ENCODE measurements around the gene HOXD10. TPM values are rescaled to one million over a fixed set of nuclear protein-coding genes. Genes with fewer than 3 reads are reported as not detected.

The HOXD10 gene
- total and polyA plus RNA-seq, 5 donors from 2014 or later: not detected

DNA sequence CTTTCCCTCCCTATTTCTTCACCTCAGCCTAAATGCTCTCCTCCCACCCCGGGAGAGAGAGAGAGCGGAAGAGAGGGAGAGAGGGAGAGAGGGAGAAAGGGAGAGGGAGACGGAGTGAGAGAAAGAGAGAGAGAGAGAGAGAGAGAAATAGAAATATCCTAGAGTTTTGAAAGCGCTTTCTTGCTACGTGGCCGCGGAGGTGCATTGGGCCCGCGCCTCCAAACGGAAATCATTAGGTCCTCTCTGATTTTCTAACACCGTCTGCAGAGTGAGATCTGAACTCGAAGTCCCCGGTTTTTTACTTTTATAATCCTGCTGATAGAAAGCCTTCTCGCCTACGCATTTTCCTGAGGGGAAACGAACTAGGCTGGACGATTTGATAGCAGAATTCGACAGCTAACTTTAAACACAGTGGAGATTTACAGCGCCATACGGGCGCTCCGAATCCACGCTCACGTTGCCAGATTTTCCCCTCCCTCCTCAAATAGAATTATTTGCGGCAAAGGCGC lies 31.9 kb upstream of the HOXD10 start:
- no peaks in the 10 kb centered on the region for H3K36me3 ChIP-seq (ENCODE audit: control insufficient read depth, insufficient read depth, low read length)
- H3K27me3 Mint-ChIP-seq: peaks cover 91% of the 10 kb centered on the region
- peaks cover 57% of the 10 kb centered on the region for H3K27me3 ChIP-seq (ENCODE audit: control insufficient read depth, insufficient read depth, low read length)
- ATAC-seq (ENCODE audit: low read depth in 2 of 2): no peak
- H3K27ac Mint-ChIP-seq: peak overlapping the region in 1 of 3 donors; percentile 81
- H3K27ac ChIP-seq (ENCODE audit: insufficient read depth, low read length, poor library complexity, severe bottlenecking): no peak overlapping the region
- peaks cover 0 to 42% (median 0%) of the 10 kb centered on the region in 7 donors for H3K9me3 Mint-ChIP-seq
- peaks cover 11 to 72% of the 10 kb centered on the region in 2 experiments for H3K9me3 ChIP-seq (ENCODE audit: control insufficient read depth in 2 of 2, low read length in 2 of 2)
- DNase-seq: no peak
- H3K4me3 ChIP-seq (ENCODE audit: low read depth, low read length): no peak overlapping the region
- H3K4me1 Mint-ChIP-seq: peaks cover 6 to 19% (median 8%) of the 10 kb centered on the region in 4 donors
- H3K36me3 Mint-ChIP-seq: peaks cover 7% of the 10 kb centered on the region
- H3K4me1 ChIP-seq (ENCODE audit: control insufficient read depth, insufficient read depth, low read length, poor library complexity, severe bottlenecking): peaks cover 7% of the 10 kb centered on the region
- peak overlapping the region in 3 of 4 donors; percentile 61 to 80 (median 68) for H3K4me3 Mint-ChIP-seq

- peak overlapping the region in 2 of 3 donors; percentile 69 to 81 for H3K27ac Mint-ChIP-seq
- peaks cover 11 to 76% of the 10 kb centered on the region in 2 experiments for H3K9me3 ChIP-seq (ENCODE audit: control insufficient read depth in 2 of 2, low read length in 2 of 2)
Measured at GRCh38 chr2:176085120-176085788, 31.3 kb upstream of the HOXD10 start.

GRCh38 chr2:176085861-176086771 lies 30.5 kb upstream of the HOXD10 start:
- Histone ChIP-seq H3K27ac (ENCODE audit: insufficient read depth, low read length, poor library complexity, severe bottlenecking) (no peak overlapping the region), H3K27me3 (ENCODE audit: control insufficient read depth, insufficient read depth, low read length) (peaks cover 65% of the 10 kb centered on the region), H3K9me3 (ENCODE audit: control insufficient read depth in 2 of 2, low read length in 2 of 2) (peaks cover 9 to 68% of the 10 kb centered on the region in 2 experiments), H3K4me1 (ENCODE audit: control insufficient read depth, insufficient read depth, low read length, poor library complexity, severe bottlenecking) (no peaks in the 10 kb centered on the region), H3K36me3 (ENCODE audit: control insufficient read depth, insufficient read depth, low read length) (no peaks in the 10 kb centered on the region), H3K4me3 (ENCODE audit: low read depth, low read length) (no peak overlapping the region)
- peak overlapping the region in 2 of 3 donors; percentile 62 to 69 for H3K27ac Mint-ChIP-seq
- H3K36me3 Mint-ChIP-seq: peaks cover 10% of the 10 kb centered on the region
- H3K4me3 Mint-ChIP-seq: peak overlapping the region; percentile 46 to 82 (median 58)
- peaks cover 6 to 17% (median 9%) of the 10 kb centered on the region in 4 donors for H3K4me1 Mint-ChIP-seq
- ATAC-seq (ENCODE audit: low read depth in 2 of 2) (no peak), DNase-seq (peak in 1 of 3 donors; percentile 41)
- H3K9me3 Mint-ChIP-seq: peaks cover 0 to 38% (median 0%) of the 10 kb centered on the region in 7 donors
- H3K27me3 Mint-ChIP-seq: peaks cover 99% of the 10 kb centered on the region

More at GRCh38 chr2:176085120-176085788, 31.3 kb upstream of the HOXD10 start:
- peak overlapping the region; percentile 8 to 82 (median 74) for H3K4me3 Mint-ChIP-seq
- H3K27me3 Mint-ChIP-seq: peaks cover 96% of the 10 kb centered on the region
- DNase-seq (no peak), ATAC-seq (ENCODE audit: low read depth in 2 of 2) (no peak)
- H3K9me3 Mint-ChIP-seq: peaks cover 0 to 42% (median 0%) of the 10 kb centered on the region in 7 donors
- Histone ChIP-seq H3K27ac (ENCODE audit: insufficient read depth, low read length, poor library complexity, severe bottlenecking) (no peak overlapping the region), H3K4me3 (ENCODE audit: low read depth, low read length) (no peak overlapping the region), H3K27me3 (ENCODE audit: control insufficient read depth, insufficient read depth, low read length) (peaks cover 63% of the 10 kb centered on the region), H3K4me1 (ENCODE audit: control insufficient read depth, insufficient read depth, low read length, poor library complexity, severe bottlenecking) (peaks cover 4% of the 10 kb centered on the region), H3K36me3 (ENCODE audit: control insufficient read depth, insufficient read depth, low read length) (no peaks in the 10 kb centered on the region)
- H3K36me3 Mint-ChIP-seq: peaks cover 7% of the 10 kb centered on the region
- H3K4me1 Mint-ChIP-seq: peaks cover 6 to 19% (median 8%) of the 10 kb centered on the region in 4 donors

- no peak overlapping the region for H3K4me3 ChIP-seq (ENCODE audit: low read depth, low read length)
- Mint-ChIP-seq H3K36me3 (peaks cover 16% of the 10 kb centered on the region), H3K9me3 (peaks cover 0 to 37% (median 0%) of the 10 kb centered on the region in 7 donors), H3K4me1 (peaks cover 6 to 22% (median 10%) of the 10 kb centered on the region in 4 donors), H3K4me3 (peak overlapping the region in 3 of 4 donors; percentile 36 to 77 (median 43)), H3K27ac (no peak overlapping the region), H3K27me3 (peaks cover 97% of the 10 kb centered on the region)
- no peak for DNase-seq
- no peaks in the 10 kb centered on the region for H3K36me3 ChIP-seq (ENCODE audit: control insufficient read depth, insufficient read depth, low read length)
- no peak for ATAC-seq (ENCODE audit: low read depth in 2 of 2)
- peaks cover 4% of the 10 kb centered on the region for H3K4me1 ChIP-seq (ENCODE audit: control insufficient read depth, insufficient read depth, low read length, poor library complexity, severe bottlenecking)
- H3K27me3 ChIP-seq (ENCODE audit: control insufficient read depth, insufficient read depth, low read length): peaks cover 67% of the 10 kb centered on the region
- H3K27ac ChIP-seq (ENCODE audit: insufficient read depth, low read length, poor library complexity, severe bottlenecking): no peak overlapping the region
- peaks cover 4 to 55% of the 10 kb centered on the region in 2 experiments for H3K9me3 ChIP-seq (ENCODE audit: control insufficient read depth in 2 of 2, low read length in 2 of 2)
Measured at GRCh38 chr2:176087330-176088047, 29.1 kb upstream of the HOXD10 start.

DNA sequence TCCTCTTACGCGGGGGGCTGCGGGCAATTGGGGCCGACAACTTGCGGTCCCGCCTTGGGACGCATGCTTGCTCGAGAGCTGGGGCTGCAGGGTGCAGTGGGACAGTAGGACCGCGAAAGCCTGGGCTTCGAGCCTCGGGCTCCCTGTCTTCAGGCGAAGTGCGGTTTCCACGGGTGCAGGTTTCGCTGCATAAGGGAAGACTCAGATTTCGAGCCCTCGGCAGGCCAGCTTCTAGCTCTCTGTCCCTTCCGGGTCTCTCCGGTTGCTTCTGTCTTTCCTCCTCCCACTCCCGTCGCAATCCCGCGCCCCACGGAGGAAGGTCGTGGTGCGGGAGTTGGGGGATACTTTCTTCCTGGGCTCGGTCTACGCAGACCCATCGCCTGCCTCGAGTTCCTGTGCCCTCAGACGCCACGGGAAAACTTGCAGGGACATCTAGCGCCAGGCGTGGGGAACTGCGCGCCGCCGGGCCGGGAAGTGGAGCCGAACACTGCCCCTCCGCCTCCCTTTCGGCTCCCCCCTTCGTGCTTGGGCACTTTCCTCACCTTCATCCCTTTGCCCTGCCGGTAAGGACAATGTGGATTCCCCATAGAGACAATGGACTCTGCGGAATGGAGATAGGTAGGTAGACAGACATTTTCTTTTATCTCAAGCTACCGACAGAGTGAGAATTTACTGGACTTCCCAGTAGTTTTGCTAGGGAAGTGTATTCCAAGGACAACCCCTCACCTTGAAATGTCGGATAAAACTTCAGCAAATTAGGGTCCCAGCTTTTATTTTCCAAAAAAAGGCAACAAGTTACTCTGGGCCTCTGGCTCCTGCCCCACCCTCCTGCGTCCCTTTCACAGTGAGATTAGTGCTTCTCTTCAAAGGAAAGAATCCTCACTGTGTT lies 28.3 kb upstream of the HOXD10 start:
- no peak overlapping the region for H3K4me3 ChIP-seq (ENCODE audit: low read depth, low read length)
- H3K9me3 ChIP-seq (ENCODE audit: control insufficient read depth in 2 of 2, low read length in 2 of 2): peaks cover 4 to 47% of the 10 kb centered on the region in 2 experiments
- Mint-ChIP-seq H3K4me1 (peaks cover 6 to 22% (median 11%) of the 10 kb centered on the region in 4 donors), H3K36me3 (peaks cover 16% of the 10 kb centered on the region), H3K27me3 (peaks cover 93% of the 10 kb centered on the region), H3K4me3 (peak overlapping the region in 3 of 4 donors; percentile 63 to 77 (median 63)), H3K27ac (peak overlapping the region in 1 of 3 donors; percentile 49), H3K9me3 (peaks cover 0 to 33% (median 0%) of the 10 kb centered on the region in 7 donors)
- no peaks in the 10 kb centered on the region for H3K36me3 ChIP-seq (ENCODE audit: control insufficient read depth, insufficient read depth, low read length)
- H3K4me1 ChIP-seq (ENCODE audit: control insufficient read depth, insufficient read depth, low read length, poor library complexity, severe bottlenecking): peaks cover 11% of the 10 kb centered on the region
- ATAC-seq (ENCODE audit: low read depth in 2 of 2) (no peak), DNase-seq (no peak)
- no peak overlapping the region for H3K27ac ChIP-seq (ENCODE audit: insufficient read depth, low read length, poor library complexity, severe bottlenecking)
- H3K27me3 ChIP-seq (ENCODE audit: control insufficient read depth, insufficient read depth, low read length): peaks cover 64% of the 10 kb centered on the region

DNA sequence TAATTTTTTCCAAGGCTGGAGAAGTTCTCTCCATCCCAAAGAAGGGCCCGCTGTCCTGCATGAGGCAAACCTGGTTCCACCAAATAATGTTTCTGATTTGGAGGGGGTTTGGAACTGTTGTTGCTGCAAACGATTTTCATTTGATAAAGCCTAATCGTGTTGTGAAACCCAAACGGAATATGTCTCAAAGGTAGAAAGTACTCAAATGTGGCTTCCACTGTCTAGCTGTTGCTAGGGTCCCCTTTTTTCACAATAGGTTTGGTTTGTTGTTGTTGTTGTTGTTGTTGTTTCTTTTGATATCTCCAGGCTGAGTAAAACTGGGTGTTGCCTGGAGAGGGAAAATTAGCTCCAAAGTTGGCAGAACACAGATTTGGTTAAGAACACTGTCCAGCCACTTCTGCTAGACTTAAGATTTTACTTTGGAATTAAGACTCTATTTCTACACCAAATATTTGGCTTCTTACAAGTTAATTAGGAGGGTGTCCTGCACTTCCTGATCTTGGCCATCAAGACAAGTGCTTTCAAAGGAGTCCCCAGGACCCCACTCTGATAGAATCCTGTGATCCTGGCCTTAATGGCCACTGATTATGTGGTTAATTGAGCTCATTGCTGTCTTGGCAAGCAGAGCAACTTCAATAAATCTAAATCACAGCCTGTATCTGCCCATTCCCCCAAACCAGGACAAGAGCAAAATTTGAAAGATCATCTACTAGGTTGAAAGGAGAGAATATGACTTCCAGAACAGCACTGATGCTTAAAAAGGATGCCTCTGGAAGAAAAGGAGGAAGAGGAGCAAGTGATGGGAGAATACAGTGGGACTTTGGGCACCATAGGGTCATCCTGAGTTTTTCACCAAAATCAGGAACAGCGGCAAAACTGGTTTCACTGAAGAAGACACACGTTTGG lies 27.4 kb upstream of the HOXD10 start:
- H3K4me3 Mint-ChIP-seq: peak overlapping the region in 2 of 4 donors; percentile 5 to 16
- peaks cover 69% of the 10 kb centered on the region for H3K27me3 ChIP-seq (ENCODE audit: control insufficient read depth, insufficient read depth, low read length)

More for the DNA sequence above, 27.4 kb upstream of the HOXD10 start:
- no peak overlapping the region for H3K27ac Mint-ChIP-seq
- Histone ChIP-seq H3K27ac (ENCODE audit: insufficient read depth, low read length, poor library complexity, severe bottlenecking) (no peak overlapping the region), H3K9me3 (ENCODE audit: control insufficient read depth in 2 of 2, low read length in 2 of 2) (peaks cover under 1 to 39% of the 10 kb centered on the region in 2 experiments), H3K36me3 (ENCODE audit: control insufficient read depth, insufficient read depth, low read length) (no peaks in the 10 kb centered on the region), H3K4me1 (ENCODE audit: control insufficient read depth, insufficient read depth, low read length, poor library complexity, severe bottlenecking) (peaks cover 11% of the 10 kb centered on the region), H3K4me3 (ENCODE audit: low read depth, low read length) (no peak overlapping the region)
- DNase-seq: no peak
- no peak for ATAC-seq (ENCODE audit: low read depth in 2 of 2)
- H3K27me3 Mint-ChIP-seq: peaks cover 93% of the 10 kb centered on the region
- H3K9me3 Mint-ChIP-seq: peaks cover 0 to 36% (median 2%) of the 10 kb centered on the region in 7 donors
- H3K36me3 Mint-ChIP-seq: peaks cover 12% of the 10 kb centered on the region
- peaks cover 5 to 29% (median 16%) of the 10 kb centered on the region in 4 donors for H3K4me1 Mint-ChIP-seq

Measured in CD4-positive, CD25-positive, alpha-beta regulatory T cell (primary cell).